ENCODE results near the gene PBX1. TPM values are rescaled to one million over a fixed set of nuclear protein-coding genes. Genes with fewer than 3 reads are reported as not detected.

The PBX1 gene
- total and polyA plus RNA-seq, 2 of the 4 experiments (the other 2 are of a cell fraction): 13.9 to 17.9 TPM

GRCh38 chr1:164643018-164643417 lies 84.0 kb downstream of the PBX1 start:
- Histone ChIP-seq H2BK15ac (ENCODE audit: low read depth, low read length) (no peak overlapping the region), H3K4ac (ENCODE audit: low read depth, low read length) (no peak overlapping the region), H2BK20ac (ENCODE audit: low read depth, low read length) (no peak overlapping the region), H4K8ac (ENCODE audit: low read depth in 2 of 2, low read length in 2 of 2) (no peak overlapping the region), H3K14ac (replicated peaks; ENCODE audit: low read depth, low read length) (no peak overlapping the region), H2AK9ac (replicated peaks; ENCODE audit: low read depth, low read length, poor library complexity) (no peak overlapping the region), H4K91ac (ENCODE audit: insufficient read depth, low read depth, low read length) (no peak overlapping the region), H2BK5ac (ENCODE audit: low read depth, low read length, poor library complexity, severe bottlenecking) (no peak overlapping the region), H2BK120ac (ENCODE audit: low read depth, low read length) (no peak overlapping the region), H3K9me1 (ENCODE audit: insufficient read depth, low read length) (peaks cover 10% of the 10 kb centered on the region; the same call in 1 of the 2 replicates), H3K79me1 (ENCODE audit: low read depth in 1 of 2, low read length in 2 of 2) (peaks cover 8 to 13% of the 10 kb centered on the region in 2 experiments; a peak in 2 of 4 replicates), H3K18ac (ENCODE audit: low read depth, low read length) (no peak overlapping the region), H3K4me1 (ENCODE audit: control insufficient read depth, insufficient read depth, low read length) (peaks cover 9% of the 10 kb centered on the region), H3K56ac (ENCODE audit: extremely low read depth, insufficient read depth, low read length) (no peak overlapping the region), H4K5ac (ENCODE audit: low read depth, low read length) (no peak overlapping the region), H3K36me3 (ENCODE audit: control insufficient read depth, insufficient read depth, low read length) (peaks cover 14% of the 10 kb centered on the region), H3K4me3 (ENCODE audit: insufficient read depth, low read depth, low read length) (no peak overlapping the region), H3K9me3 (ENCODE audit: control insufficient read depth, insufficient read depth, low read length) (no peaks in the 10 kb centered on the region), H2AK5ac (ENCODE audit: low read depth, low read length) (no peak overlapping the region), H4K20me1 (ENCODE audit: insufficient read depth, low read length) (no peaks in the 10 kb centered on the region; the same call in 1 of the 2 replicates), H2AFZ (replicated peaks; ENCODE audit: low read length, poor library complexity) (no peak overlapping the region), H3K4me2 (ENCODE audit: low read depth, low read length) (no peak overlapping the region), H3K9ac (ENCODE audit: low read depth, low read length) (no peak overlapping the region), H3K27me3 (ENCODE audit: control insufficient read depth, insufficient read depth, low read length) (no peaks in the 10 kb centered on the region), H3K27ac (ENCODE audit: insufficient read depth, low read length) (no peak overlapping the region), H3K23ac (ENCODE audit: low read depth, low read length) (no peak overlapping the region)
- ATAC-seq (ENCODE audit: low read depth): no peak
- BruUV-seq (replicated peaks): no TSS peak
- DNase-seq: no peak
- dilution Hi-C loops (cut with HindIII; ENCODE audit: low sequenced_read_pairs, unreplicated experiment): no loop called here
- ChIA-PET POLR2A (ENCODE audit: unreplicated experiment) (no interaction called here), CTCF (no interaction called here)
- intact Hi-C loops (cut with micrococcal nuclease): loop anchor here (5.0 kb wide), 1 partner anchor 129 kb away; no protein-coding TSS in a partner anchor
- 90% methylated on average over 2 of the region's 7 CpGs; no CpG with 5 or more reads in 1 of the 2 experiments for WGBS, 2 experiments (ENCODE audit: extremely low coverage in 2 of 2, insufficient read length in 1 of 2)
- no peak for TF ChIP-seq CTCF (conservative IDR thresholded peaks at IDR 0.05; ENCODE audit: low read depth, low read length)
- TF ChIP-seq RAD21 (IDR thresholded peaks at IDR 0.05; ENCODE audit: low read length): no peak
- TF ChIP-seq BHLHE40 (IDR thresholded peaks at IDR 0.05; ENCODE audit: low read depth, low read length): no peak
- TF ChIP-seq CHD1 (IDR thresholded peaks at IDR 0.05; ENCODE audit: low read depth, low read length): no peak
- TF ChIP-seq RFX5 (IDR thresholded peaks at IDR 0.05; ENCODE audit: low read depth, low read length): no peak
- no peak for TF ChIP-seq POLR2A (IDR thresholded peaks at IDR 0.05; ENCODE audit: low read depth, low read length)
- TF ChIP-seq MAFK (IDR thresholded peaks at IDR 0.05; ENCODE audit: low read depth, low read length): no peak
- TF ChIP-seq FOS (IDR thresholded peaks at IDR 0.05; ENCODE audit: low read depth, low read length): no peak
- TF ChIP-seq MAZ (IDR thresholded peaks at IDR 0.05; ENCODE audit: borderline replicate concordance, low read depth, low read length): no peak
- no peak for TF ChIP-seq ELK1 (IDR thresholded peaks at IDR 0.05; ENCODE audit: borderline replicate concordance, low read depth, low read length)
- TF ChIP-seq RCOR1 (IDR thresholded peaks at IDR 0.05; ENCODE audit: insufficient replicate concordance, low read length): no peak
- no peak for TF ChIP-seq CEBPB (IDR thresholded peaks at IDR 0.05; ENCODE audit: low read depth, low read length)
- no peak for TF ChIP-seq SMC3 (IDR thresholded peaks at IDR 0.05; ENCODE audit: low read depth, low read length)
- no peak for TF ChIP-seq NFE2L2 (IDR thresholded peaks at IDR 0.05; ENCODE audit: low read depth, low read length)
- TF ChIP-seq MXI1 (IDR thresholded peaks at IDR 0.05; ENCODE audit: borderline replicate concordance, low read depth, low read length): no peak
- TF ChIP-seq USF2 (IDR thresholded peaks at IDR 0.05; ENCODE audit: low read depth, low read length): no peak
- in situ Hi-C loops (cut with MboI; ENCODE audit: low sequenced_read_pairs): no loop called here
